ENCODE results near the gene SCARF1.

SCARF1 gene

DNA sequence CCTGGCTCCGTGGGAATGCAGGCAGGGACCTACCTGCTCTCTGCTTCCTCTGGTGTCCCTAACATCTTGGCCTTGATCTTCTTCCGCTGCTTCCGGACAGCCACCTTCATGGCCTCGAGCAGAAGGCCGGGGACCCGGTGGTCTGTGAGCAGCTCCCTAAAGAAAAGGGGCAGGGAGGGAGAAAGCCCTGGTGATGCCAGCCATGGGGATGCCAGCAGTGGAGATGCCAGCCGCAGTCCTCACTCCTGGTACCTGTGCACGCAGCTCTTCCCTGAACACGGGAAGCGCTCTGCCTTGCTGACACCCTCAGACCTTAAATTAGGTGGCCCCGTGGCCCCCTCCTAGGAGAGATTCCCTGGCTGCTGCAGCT lies 2.3 kb upstream of the SCARF1 start:
- H4K8ac ChIP-seq (ENCODE audit: low read length) = peak overlapping the region; percentile 66
- no peak overlapping the region for H3K23ac ChIP-seq (ENCODE audit: low read length in 2 of 2)
- no peak overlapping the region for H2AK5ac ChIP-seq (ENCODE audit: low read length, severe bottlenecking)
- H2AFZ ChIP-seq (ENCODE audit: low read depth, low read length) = no peak overlapping the region
- H3K27ac ChIP-seq (ENCODE audit: low read length, poor library complexity, severe bottlenecking) = no peak overlapping the region
- DNase-seq = no peak
- WGBS = 89% methylated on average over 11 of the region's 11 CpGs
- peak overlapping the region in 1 of 2 experiments; percentile 23 for H3K14ac ChIP-seq (ENCODE audit: low read length in 2 of 2)
- H2BK120ac ChIP-seq (ENCODE audit: low read depth, low read length) = no peak overlapping the region
- H3K18ac ChIP-seq (ENCODE audit: low read depth in 1 of 2, low read length in 2 of 2) = peak overlapping the region; percentile 65 to 81
- no peaks in the 10 kb centered on the region for H3K9me3 ChIP-seq (ENCODE audit: control insufficient read depth, low read length)
- peaks cover 56% of the 10 kb centered on the region for H3K4me1 ChIP-seq (ENCODE audit: control insufficient read depth, insufficient read depth, low read depth, low read length)
- H2BK12ac ChIP-seq (ENCODE audit: low read length in 2 of 2) = peak overlapping the region; percentile 6 to 95
- H3K9ac ChIP-seq (ENCODE audit: low read length) = peak overlapping the region; percentile 86
- H2BK15ac ChIP-seq (ENCODE audit: low read depth, poor library complexity, severe bottlenecking) = peak overlapping the region; percentile 71
- H3K4me2 ChIP-seq (ENCODE audit: low read length, poor library complexity, severe bottlenecking) = no peak overlapping the region
- peaks cover 34 to 37% of the 10 kb centered on the region in 2 experiments for H3K36me3 ChIP-seq (ENCODE audit: control insufficient read depth in 1 of 2, insufficient read depth in 2 of 2, low read depth in 1 of 2, low read length in 2 of 2)
- H4K91ac ChIP-seq (ENCODE audit: low read length) = peak overlapping the region; percentile 55
- peaks cover 4% of the 10 kb centered on the region for H3K79me1 ChIP-seq (replicated peaks; ENCODE audit: low read length, poor library complexity, severe bottlenecking)
- H3K4me3 ChIP-seq (ENCODE audit: insufficient read depth in 1 of 2, low read depth in 1 of 2, low read length in 2 of 2) = peak overlapping the region in 1 of 2 experiments; percentile 80
- H2BK5ac ChIP-seq (ENCODE audit: low read depth, low read length, poor library complexity, severe bottlenecking) = no peak overlapping the region
- H3K4ac ChIP-seq (ENCODE audit: low read depth in 1 of 2, low read length in 2 of 2) = peak overlapping the region; percentile 40 to 84
- H3K27me3 ChIP-seq (ENCODE audit: control insufficient read depth in 1 of 2, insufficient read depth in 1 of 2, low read length in 2 of 2) = no peaks in the 10 kb centered on the region

DNA sequence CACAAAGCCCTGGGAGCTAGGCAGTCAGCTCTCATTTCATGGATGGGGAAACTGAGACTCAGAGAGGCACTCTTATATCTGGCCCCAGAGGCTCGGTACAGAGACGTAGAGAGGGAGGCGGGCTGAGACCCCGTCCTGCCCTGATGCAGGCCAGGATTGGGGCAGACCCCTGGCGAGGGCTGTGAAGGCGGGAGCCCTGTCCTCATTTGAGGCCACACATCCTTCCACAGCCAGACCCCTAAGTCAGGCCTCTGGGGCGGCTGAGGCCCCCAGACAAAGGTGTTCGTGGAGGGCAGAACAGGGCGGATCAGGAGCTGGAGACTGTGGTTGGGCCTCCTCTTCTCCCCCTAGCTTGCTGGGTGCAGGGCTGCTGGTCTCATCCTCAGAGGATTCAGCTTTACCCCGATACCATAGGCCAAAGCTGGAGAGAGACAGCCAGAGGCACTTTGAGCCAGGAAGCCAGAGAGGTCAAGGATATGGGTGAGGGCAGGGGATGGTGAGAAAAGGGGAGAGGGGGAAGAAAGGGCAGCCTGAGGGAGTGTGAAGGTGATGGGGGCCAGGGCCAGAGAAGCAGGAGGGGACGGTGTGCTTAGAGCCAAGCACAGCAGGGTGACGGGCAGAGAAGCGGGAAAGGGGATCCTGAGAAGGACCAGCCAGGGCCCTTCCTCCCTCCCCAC lies 805 bp upstream of the SCARF1 start:
- Histone ChIP-seq H2BK12ac (ENCODE audit: low read length in 2 of 2) (peak overlapping the region; percentile 89 to 99), H4K91ac (ENCODE audit: low read length) (peak overlapping the region; percentile 66), H3K4me2 (ENCODE audit: low read length, poor library complexity, severe bottlenecking) (no peak overlapping the region), H3K23ac (ENCODE audit: low read length in 2 of 2) (no peak overlapping the region), H3K79me1 (replicated peaks; ENCODE audit: low read length, poor library complexity, severe bottlenecking) (no peaks in the 10 kb centered on the region), H2AK5ac (ENCODE audit: low read length, severe bottlenecking) (no peak overlapping the region), H3K14ac (ENCODE audit: low read length in 2 of 2) (peak overlapping the region in 1 of 2 experiments; percentile 86), H3K27ac (ENCODE audit: low read length, poor library complexity, severe bottlenecking) (no peak overlapping the region), H2BK15ac (ENCODE audit: low read depth, poor library complexity, severe bottlenecking) (peak overlapping the region; percentile 38), H3K36me3 (ENCODE audit: control insufficient read depth in 1 of 2, insufficient read depth in 2 of 2, low read depth in 1 of 2, low read length in 2 of 2) (peaks cover 21 to 22% of the 10 kb centered on the region in 2 experiments), H3K4me3 (ENCODE audit: insufficient read depth in 1 of 2, low read depth in 1 of 2, low read length in 2 of 2) (no peak overlapping the region), H3K9me3 (ENCODE audit: control insufficient read depth, low read length) (no peaks in the 10 kb centered on the region), H2AFZ (ENCODE audit: low read depth, low read length) (no peak overlapping the region), H3K4ac (ENCODE audit: low read depth in 1 of 2, low read length in 2 of 2) (peak overlapping the region; percentile 5 to 88), H3K9ac (ENCODE audit: low read length) (no peak overlapping the region), H4K8ac (ENCODE audit: low read length) (peak overlapping the region; percentile 35), H3K27me3 (ENCODE audit: control insufficient read depth in 1 of 2, insufficient read depth in 1 of 2, low read length in 2 of 2) (no peaks in the 10 kb centered on the region), H3K4me1 (ENCODE audit: control insufficient read depth, insufficient read depth, low read depth, low read length) (peaks cover 56% of the 10 kb centered on the region), H2BK120ac (ENCODE audit: low read depth, low read length) (no peak overlapping the region), H3K18ac (ENCODE audit: low read depth in 1 of 2, low read length in 2 of 2) (peak overlapping the region in 1 of 2 experiments; percentile 89), H2BK5ac (ENCODE audit: low read depth, low read length, poor library complexity, severe bottlenecking) (no peak overlapping the region)
- DNase-seq = no peak
- WGBS = 94% methylated on average over 11 of the region's 13 CpGs

DNA sequence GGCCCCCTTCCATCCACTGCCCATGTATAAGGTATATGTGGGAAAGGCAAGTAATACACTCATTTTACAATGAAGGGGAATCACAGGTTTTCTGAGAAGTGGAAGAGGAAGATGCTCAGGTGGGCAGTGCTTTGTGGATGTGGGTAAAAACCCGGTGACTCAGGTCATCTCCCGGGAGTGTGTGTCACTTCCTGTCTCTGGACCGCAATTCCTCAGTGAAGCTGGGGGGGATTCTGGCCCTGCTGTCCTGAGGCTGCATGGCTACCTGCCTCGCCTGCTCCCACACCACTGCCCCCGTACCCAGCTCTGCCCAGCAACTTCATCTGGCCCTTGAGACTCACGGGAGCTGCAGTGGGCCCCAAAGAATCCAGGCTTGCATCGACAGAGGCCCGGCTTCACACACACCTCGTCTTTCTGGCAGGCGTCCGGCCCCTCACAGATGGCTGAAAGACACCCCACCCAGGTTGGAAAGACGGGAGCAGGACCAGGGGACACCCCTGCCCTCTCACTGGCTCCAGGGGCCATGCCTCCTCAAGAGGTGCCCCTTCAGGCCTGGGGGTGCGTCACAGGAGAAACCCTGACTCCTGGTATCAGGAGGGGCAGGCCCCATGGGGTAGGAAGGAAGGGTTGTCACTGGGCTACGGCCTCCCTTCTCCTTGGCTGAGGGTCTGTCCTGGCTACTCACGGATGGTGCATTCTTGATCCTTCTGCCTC lies 882 bp downstream of the SCARF1 start:
- no peak overlapping the region for H2AFZ ChIP-seq (ENCODE audit: low read depth, low read length)
- H4K91ac ChIP-seq (ENCODE audit: low read length) = peak overlapping the region; percentile 48
- no peaks in the 10 kb centered on the region for H3K9me3 ChIP-seq (ENCODE audit: control insufficient read depth, low read length)
- no peak overlapping the region for H3K27ac ChIP-seq (ENCODE audit: low read length, poor library complexity, severe bottlenecking)
- no peak overlapping the region for H3K9ac ChIP-seq (ENCODE audit: low read length)
- H3K4me1 ChIP-seq (ENCODE audit: control insufficient read depth, insufficient read depth, low read depth, low read length) = peaks cover 46% of the 10 kb centered on the region
- no peak overlapping the region for H2BK5ac ChIP-seq (ENCODE audit: low read depth, low read length, poor library complexity, severe bottlenecking)
- H2BK15ac ChIP-seq (ENCODE audit: low read depth, poor library complexity, severe bottlenecking) = peak overlapping the region; percentile 52
- no peak overlapping the region for H3K4me3 ChIP-seq (ENCODE audit: insufficient read depth in 1 of 2, low read depth in 1 of 2, low read length in 2 of 2)
- WGBS = 47% methylated on average over 15 of the region's 15 CpGs
- H3K36me3 ChIP-seq (ENCODE audit: control insufficient read depth in 1 of 2, insufficient read depth in 2 of 2, low read depth in 1 of 2, low read length in 2 of 2) = peaks cover 6 to 9% of the 10 kb centered on the region in 2 experiments
- H3K27me3 ChIP-seq (ENCODE audit: control insufficient read depth in 1 of 2, insufficient read depth in 1 of 2, low read length in 2 of 2) = peaks cover 0 to 7% of the 10 kb centered on the region in 2 experiments
- no peak overlapping the region for H3K4me2 ChIP-seq (ENCODE audit: low read length, poor library complexity, severe bottlenecking)
- peak overlapping the region in 1 of 2 experiments; percentile 79 for H3K14ac ChIP-seq (ENCODE audit: low read length in 2 of 2)
- peak overlapping the region; percentile 0 for H2BK120ac ChIP-seq (ENCODE audit: low read depth, low read length)
- H2AK5ac ChIP-seq (ENCODE audit: low read length, severe bottlenecking) = peak overlapping the region; percentile 3
- H4K8ac ChIP-seq (ENCODE audit: low read length) = peak overlapping the region; percentile 90
- no peaks in the 10 kb centered on the region for H3K79me1 ChIP-seq (replicated peaks; ENCODE audit: low read length, poor library complexity, severe bottlenecking)
- peak overlapping the region in 1 of 2 experiments; percentile 89 for H3K4ac ChIP-seq (ENCODE audit: low read depth in 1 of 2, low read length in 2 of 2)
- peak overlapping the region; percentile 51 to 99 for H2BK12ac ChIP-seq (ENCODE audit: low read length in 2 of 2)
- H3K23ac ChIP-seq (ENCODE audit: low read length in 2 of 2) = peak overlapping the region in 1 of 2 experiments; percentile 57
- DNase-seq = peak; percentile 69
- H3K18ac ChIP-seq (ENCODE audit: low read depth in 1 of 2, low read length in 2 of 2) = peak overlapping the region; percentile 80 to 89

DNA sequence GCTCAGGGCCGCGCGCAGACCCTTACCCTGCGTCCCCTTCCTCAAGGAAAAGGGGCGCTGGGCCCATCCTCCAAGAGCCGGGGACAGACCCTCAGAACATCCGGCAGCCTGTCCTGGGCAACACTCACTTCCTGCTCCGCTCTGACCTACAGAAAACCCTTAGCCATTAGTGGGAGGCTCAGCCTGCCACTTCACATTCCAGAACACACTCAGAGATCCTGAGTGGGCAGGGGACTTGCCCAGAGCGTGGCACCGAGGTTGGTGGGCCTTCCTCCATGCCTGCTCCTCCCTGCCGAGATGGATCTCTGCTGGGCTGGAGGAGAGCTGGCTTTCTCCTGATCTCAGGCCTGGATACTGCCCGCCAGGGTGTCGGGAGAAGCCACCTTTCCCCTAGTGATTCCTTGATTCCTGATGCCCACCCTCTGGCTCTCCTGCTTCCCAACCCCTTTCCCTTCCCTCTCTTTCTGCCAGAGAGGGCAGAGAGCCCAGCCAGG lies 1.5 kb downstream of the SCARF1 start:
- peak overlapping the region; percentile 98 for H3K4me2 ChIP-seq (ENCODE audit: low read length, poor library complexity, severe bottlenecking)
- peak overlapping the region in 1 of 2 experiments; percentile 63 for H3K14ac ChIP-seq (ENCODE audit: low read length in 2 of 2)
- no peak overlapping the region for H3K23ac ChIP-seq (ENCODE audit: low read length in 2 of 2)
- H3K36me3 ChIP-seq (ENCODE audit: control insufficient read depth in 1 of 2, insufficient read depth in 2 of 2, low read depth in 1 of 2, low read length in 2 of 2) = peaks cover 6 to 9% of the 10 kb centered on the region in 2 experiments
- H4K91ac ChIP-seq (ENCODE audit: low read length) = peak overlapping the region; percentile 34
- H3K9ac ChIP-seq (ENCODE audit: low read length) = no peak overlapping the region
- peak overlapping the region in 1 of 2 experiments; percentile 5 for H3K4ac ChIP-seq (ENCODE audit: low read depth in 1 of 2, low read length in 2 of 2)
- peak overlapping the region; percentile 90 for H4K8ac ChIP-seq (ENCODE audit: low read length)
- 38% methylated on average over 13 of the region's 13 CpGs for WGBS
- H2BK5ac ChIP-seq (ENCODE audit: low read depth, low read length, poor library complexity, severe bottlenecking) = no peak overlapping the region
- peaks cover 0 to 7% of the 10 kb centered on the region in 2 experiments for H3K27me3 ChIP-seq (ENCODE audit: control insufficient read depth in 1 of 2, insufficient read depth in 1 of 2, low read length in 2 of 2)
- H3K79me1 ChIP-seq (replicated peaks; ENCODE audit: low read length, poor library complexity, severe bottlenecking) = no peaks in the 10 kb centered on the region
- no peaks in the 10 kb centered on the region for H3K9me3 ChIP-seq (ENCODE audit: control insufficient read depth, low read length)
- H3K18ac ChIP-seq (ENCODE audit: low read depth in 1 of 2, low read length in 2 of 2) = peak overlapping the region; percentile 80 to 97
- no peak for DNase-seq
- peak overlapping the region in 1 of 2 experiments; percentile 60 for H3K4me3 ChIP-seq (ENCODE audit: insufficient read depth in 1 of 2, low read depth in 1 of 2, low read length in 2 of 2)
- no peak overlapping the region for H2AK5ac ChIP-seq (ENCODE audit: low read length, severe bottlenecking)
- H2BK12ac ChIP-seq (ENCODE audit: low read length in 2 of 2) = peak overlapping the region in 1 of 2 experiments; percentile 16
- H2AFZ ChIP-seq (ENCODE audit: low read depth, low read length) = peak overlapping the region; percentile 8
- peak overlapping the region; percentile 74 for H2BK120ac ChIP-seq (ENCODE audit: low read depth, low read length)
- peak overlapping the region; percentile 89 for H2BK15ac ChIP-seq (ENCODE audit: low read depth, poor library complexity, severe bottlenecking)
- H3K4me1 ChIP-seq (ENCODE audit: control insufficient read depth, insufficient read depth, low read depth, low read length) = peaks cover 44% of the 10 kb centered on the region
- H3K27ac ChIP-seq (ENCODE audit: low read length, poor library complexity, severe bottlenecking) = no peak overlapping the region

Data from mesenchymal stem cell (in vitro differentiated cells and primary cell).